Measurements from ENCODE around the gene CBLN3. TPM values are rescaled to one million over a fixed set of nuclear protein-coding genes. Genes with fewer than 3 reads are reported as not detected.

Gene CBLN3
- total RNA-seq, 1 experiment from 2014 or later, result 0.94 TPM

GRCh38 chr14:24422261-24422660, 7.2 kb downstream of the CBLN3 start:
- no peak for ATAC-seq

DNA sequence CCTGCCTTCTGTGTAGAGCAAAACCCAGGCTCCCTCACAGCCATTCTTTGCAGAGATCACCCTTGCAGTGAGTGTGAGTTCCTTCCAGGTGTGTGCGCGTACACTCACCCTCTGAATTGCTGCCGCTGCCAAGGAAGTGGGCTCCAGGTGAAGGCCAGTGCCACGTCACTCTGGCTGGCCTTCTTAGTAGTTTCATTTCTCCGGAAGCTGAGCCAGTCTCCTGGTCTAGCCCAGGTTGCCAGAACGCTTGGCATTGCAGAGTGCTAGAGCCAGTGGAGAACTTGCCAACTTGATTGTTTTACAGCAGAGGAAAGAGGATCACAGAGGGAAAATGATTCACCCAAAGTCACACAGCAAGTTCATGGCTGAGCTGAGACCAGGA, 11.0 kb downstream of the CBLN3 start:
- no peak overlapping the region for H3K27ac Mint-ChIP-seq
- no peak for DNase-seq (ENCODE audit: low spot score)
- TF ChIP-seq, protein P1, sequence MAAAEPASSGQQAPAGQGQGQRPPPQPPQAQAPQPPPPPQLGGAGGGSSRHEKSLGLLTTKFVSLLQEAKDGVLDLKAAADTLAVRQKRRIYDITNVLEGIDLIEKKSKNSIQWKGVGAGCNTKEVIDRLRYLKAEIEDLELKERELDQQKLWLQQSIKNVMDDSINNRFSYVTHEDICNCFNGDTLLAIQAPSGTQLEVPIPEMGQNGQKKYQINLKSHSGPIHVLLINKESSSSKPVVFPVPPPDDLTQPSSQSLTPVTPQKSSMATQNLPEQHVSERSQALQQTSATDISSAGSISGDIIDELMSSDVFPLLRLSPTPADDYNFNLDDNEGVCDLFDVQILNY (CRISPR knock-in tag; IDR thresholded peaks at IDR 0.05), result no peak
- TF ChIP-seq, protein P2, sequence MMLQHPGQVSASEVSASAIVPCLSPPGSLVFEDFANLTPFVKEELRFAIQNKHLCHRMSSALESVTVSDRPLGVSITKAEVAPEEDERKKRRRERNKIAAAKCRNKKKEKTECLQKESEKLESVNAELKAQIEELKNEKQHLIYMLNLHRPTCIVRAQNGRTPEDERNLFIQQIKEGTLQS (CRISPR knock-in tag; conservative IDR thresholded peaks at IDR 0.05), result no peak
- TF ChIP-seq ZNF121 (CRISPR knock-in tag; IDR thresholded peaks at IDR 0.05) (no peak), CREB1 (CRISPR knock-in tag; IDR thresholded peaks at IDR 0.05) (no peak), JUN (CRISPR knock-in tag; IDR thresholded peaks at IDR 0.05) (no peak), ELF4 (CRISPR knock-in tag; IDR thresholded peaks at IDR 0.05; ENCODE audit: low read depth) (no peak), ZNF671 (CRISPR knock-in tag; IDR thresholded peaks at IDR 0.05) (no peak), ZBTB21 (CRISPR knock-in tag; IDR thresholded peaks at IDR 0.05; ENCODE audit: borderline replicate concordance) (no peak), ATF1 (CRISPR knock-in tag; IDR thresholded peaks at IDR 0.05) (no peak), ZNF138 (CRISPR knock-in tag; conservative IDR thresholded peaks at IDR 0.05) (no peak), TCF7 (CRISPR knock-in tag; IDR thresholded peaks at IDR 0.05; ENCODE audit: low read depth) (no peak), RELA (CRISPR knock-in tag; IDR thresholded peaks at IDR 0.05; ENCODE audit: borderline replicate concordance) (no peak), ZNF219 (CRISPR knock-in tag; IDR thresholded peaks at IDR 0.05; ENCODE audit: borderline replicate concordance) (no peak), HMGXB4 (CRISPR knock-in tag; IDR thresholded peaks at IDR 0.05) (no peak), NFE2L1 (CRISPR knock-in tag; IDR thresholded peaks at IDR 0.05) (no peak), GABPB1 (CRISPR knock-in tag; IDR thresholded peaks at IDR 0.05) (no peak)
- TF ChIP-seq, protein P3, sequence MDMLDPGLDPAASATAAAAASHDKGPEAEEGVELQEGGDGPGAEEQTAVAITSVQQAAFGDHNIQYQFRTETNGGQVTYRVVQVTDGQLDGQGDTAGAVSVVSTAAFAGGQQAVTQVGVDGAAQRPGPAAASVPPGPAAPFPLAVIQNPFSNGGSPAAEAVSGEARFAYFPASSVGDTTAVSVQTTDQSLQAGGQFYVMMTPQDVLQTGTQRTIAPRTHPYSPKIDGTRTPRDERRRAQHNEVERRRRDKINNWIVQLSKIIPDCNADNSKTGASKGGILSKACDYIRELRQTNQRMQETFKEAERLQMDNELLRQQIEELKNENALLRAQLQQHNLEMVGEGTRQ (CRISPR knock-in tag; IDR thresholded peaks at IDR 0.05), result no peak
- H3K4me3 Mint-ChIP-seq, result no peak overlapping the region
- ChIA-PET CTCF (interaction anchor here (0.6 to 5.4 kb wide), 8 partner anchors 9 to 110 kb away, joined by 3 to 37 read pairs (median 4); partner anchors contain the start of genes ADCY4, CBLN3, CIDEB and KHNYN), POLR2A (interaction anchor here (0.8 kb wide), 1 partner anchor 24 kb away, joined by 3 read pairs; no protein-coding TSS in a partner anchor)
- no peak for ATAC-seq
- no peaks in the 10 kb centered on the region for H3K9me3 Mint-ChIP-seq
- H3K36me3 Mint-ChIP-seq, result peaks cover 8% of the 10 kb centered on the region; the same call in 1 of the 2 replicates
- no peaks in the 10 kb centered on the region for H3K4me1 Mint-ChIP-seq
- H3K27me3 Mint-ChIP-seq (ENCODE audit: low read depth), result peaks cover 30% of the 10 kb centered on the region

More at GRCh38 chr14:24422261-24422660, 7.2 kb downstream of the CBLN3 start:
- ChIA-PET CTCF (interaction anchor here (1.9 to 11.4 kb wide), 3 partner anchors 9 to 88 kb away, joined by 4 to 518 read pairs (median 17); partner anchors contain the start of genes ADCY4 and RIPK3), POLR2A (no interaction called here)
- H3K36me3 Mint-ChIP-seq, result no peaks in the 10 kb centered on the region
- no peak for DNase-seq (ENCODE audit: low spot score)
- H3K9me3 Mint-ChIP-seq, result no peaks in the 10 kb centered on the region
- H3K27me3 Mint-ChIP-seq (ENCODE audit: low read depth), result peaks cover 36% of the 10 kb centered on the region
- no peak overlapping the region for H3K27ac Mint-ChIP-seq
- peaks cover 8% of the 10 kb centered on the region for H3K4me1 Mint-ChIP-seq
- TF ChIP-seq FOXP4 (CRISPR knock-in tag; IDR thresholded peaks at IDR 0.05), result no peak
- no peak for TF ChIP-seq GABPB1 (CRISPR knock-in tag; IDR thresholded peaks at IDR 0.05)
- TF ChIP-seq MXD4 (CRISPR knock-in tag; IDR thresholded peaks at IDR 0.05; ENCODE audit: borderline replicate concordance), result no peak
- TF ChIP-seq GRHL2 (CRISPR knock-in tag; IDR thresholded peaks at IDR 0.05; ENCODE audit: insufficient replicate concordance, severe bottlenecking), result no peak
- TF ChIP-seq ZNF232 (CRISPR knock-in tag; IDR thresholded peaks at IDR 0.05), result no peak
- no peak for TF ChIP-seq FOXP1 (CRISPR knock-in tag; IDR thresholded peaks at IDR 0.05; ENCODE audit: borderline replicate concordance)
- TF ChIP-seq HMGXB4 (CRISPR knock-in tag; IDR thresholded peaks at IDR 0.05), result no peak
- TF ChIP-seq CREB1 (CRISPR knock-in tag; IDR thresholded peaks at IDR 0.05), result no peak
- no peak for TF ChIP-seq NFATC4 (CRISPR knock-in tag; IDR thresholded peaks at IDR 0.05)
- TF ChIP-seq NR1H2 (CRISPR knock-in tag; IDR thresholded peaks at IDR 0.05), result no peak
- TF ChIP-seq, protein P4, sequence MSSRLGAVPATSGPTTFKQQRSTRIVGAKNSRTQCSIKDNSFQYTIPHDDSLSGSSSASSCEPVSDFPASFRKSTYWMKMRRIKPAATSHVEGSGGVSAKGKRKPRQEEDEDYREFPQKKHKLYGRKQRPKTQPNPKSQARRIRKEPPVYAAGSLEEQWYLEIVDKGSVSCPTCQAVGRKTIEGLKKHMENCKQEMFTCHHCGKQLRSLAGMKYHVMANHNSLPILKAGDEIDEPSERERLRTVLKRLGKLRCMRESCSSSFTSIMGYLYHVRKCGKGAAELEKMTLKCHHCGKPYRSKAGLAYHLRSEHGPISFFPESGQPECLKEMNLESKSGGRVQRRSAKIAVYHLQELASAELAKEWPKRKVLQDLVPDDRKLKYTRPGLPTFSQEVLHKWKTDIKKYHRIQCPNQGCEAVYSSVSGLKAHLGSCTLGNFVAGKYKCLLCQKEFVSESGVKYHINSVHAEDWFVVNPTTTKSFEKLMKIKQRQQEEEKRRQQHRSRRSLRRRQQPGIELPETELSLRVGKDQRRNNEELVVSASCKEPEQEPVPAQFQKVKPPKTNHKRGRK (CRISPR knock-in tag; IDR thresholded peaks at IDR 0.05; ENCODE audit: borderline replicate concordance), result no peak
- H3K4me3 Mint-ChIP-seq, result no peak overlapping the region
